Activated B cell treated with CpG ODN at 0.5 μM for 24 hours (primary cell): ENCODE measurements around the gene NRCAM. TPM values are rescaled to one million over a fixed set of nuclear protein-coding genes. Genes with fewer than 3 reads are reported as not detected.
"Not testable (repeated sequence)": the region's sequence is repeated elsewhere in the genome, so short reads cannot be mapped to it uniquely, and the experiment has no call there.

Source experiments
- ATAC-seq: fragments of 200-7000 bp; cut with Tn5 transposase; one replicate; pipeline ENCODE4 v1.10.0; 2021; ENCODE audit warnings: low read depth, mild to moderate bottlenecking, moderate library complexity
- CTCF ChIA-PET: fragments of 350-600 bp; sonication (Branson Sonifier 250); formaldehyde crosslinking; loops from one replicate; lab custom pipeline; 2021; ENCODE audit warnings: antibody characterized with exemption; lab: Charles Lee
- POLR2A ChIA-PET: fragments of 350-600 bp; sonication (Branson Sonifier 250); formaldehyde crosslinking; loops from one replicate; lab custom pipeline; 2021; ENCODE audit warnings: antibody characterized with exemption; lab: Charles Lee
- DNase-seq: peaks from one replicate; pipeline ENCODE4 v3.0.0; 2022
- H3K27ac Mint-ChIP-seq: one replicate; pipeline ENCODE4 v1.8.0; 2020; ENCODE audit warnings: mixed read lengths
- H3K27me3 Mint-ChIP-seq: one replicate; pipeline ENCODE4 v1.8.0; 2021; ENCODE audit warnings: mixed read lengths
- H3K36me3 Mint-ChIP-seq: one replicate; pipeline ENCODE4 v1.8.0; 2021; ENCODE audit warnings: low read depth, mixed read lengths
- H3K4me1 Mint-ChIP-seq: one replicate; pipeline ENCODE4 v1.8.0; 2021; ENCODE audit warnings: mixed read lengths
- H3K4me3 Mint-ChIP-seq: one replicate; pipeline ENCODE4 v1.8.0; 2020; ENCODE audit warnings: mild to moderate bottlenecking, mixed read lengths
- H3K9me3 Mint-ChIP-seq: one replicate; pipeline ENCODE4 v1.8.0; 2020; ENCODE audit warnings: mixed read lengths
- intact Hi-C: fragments of 100-400 bp; cut with micrococcal nuclease; formaldehyde crosslinking; loops from one replicate; pipeline ENCODE4 v1.15.1; 2024
- total RNA-seq: library from RNA; stranded (reverse); gene quantifications from 2 replicates; pipeline ENCODE4 v1.2.3, GENCODE V29; 2022
- TF ChIP-seq, protein P1 (sequence below): fragments of 200-600 bp; IDR thresholded peaks from one replicate; pipeline ENCODE4 v1.8.0; 2022; ENCODE audit warnings: antibody characterized with exemption, mild to moderate bottlenecking

The NRCAM gene
- total RNA-seq, 1 donor from 2014 or later: 2.2 TPM

DNA sequence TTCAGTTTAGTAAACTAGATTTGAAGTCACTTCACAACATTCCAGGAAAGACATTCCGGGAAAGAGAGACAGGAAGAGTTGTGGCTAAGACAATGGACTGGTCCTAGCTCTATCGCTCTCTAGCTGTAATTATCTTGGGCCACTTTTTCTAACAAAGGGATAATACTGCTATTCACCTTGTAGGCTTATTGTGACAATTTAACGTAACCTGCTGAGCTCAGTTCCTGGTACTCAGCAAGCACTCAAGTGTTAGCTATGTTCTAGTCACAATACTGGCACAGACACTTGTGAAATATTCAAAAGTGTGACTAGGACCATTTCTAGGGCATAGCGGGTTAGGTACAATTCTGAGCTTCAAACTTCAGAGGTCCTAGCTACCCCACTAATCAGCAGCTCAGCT is 12.0 kb upstream of the NRCAM start:
- DNase-seq: no peak
- H3K4me3 Mint-ChIP-seq: no peak overlapping the region
- ChIA-PET CTCF (interaction anchor here (1.1 to 1.7 kb wide), 6 partner anchors 9 to 35 kb away, joined by 3 to 8 read pairs (median 4); no protein-coding TSS in a partner anchor), POLR2A (interaction anchor here (0.7 to 1.9 kb wide), 4 partner anchors 12 to 724 kb away, joined by 3 to 14 read pairs (median 8); partner anchors contain the start of genes CBLL1, DNAJB9, NRCAM and THAP5)
- peaks cover 19% of the 10 kb centered on the region for H3K36me3 Mint-ChIP-seq
- intact Hi-C loops: loop anchor here (2.0 kb wide), 2 partner anchors 13 to 29 kb away; no protein-coding TSS in a partner anchor
- H3K27me3 Mint-ChIP-seq: peaks cover 24% of the 10 kb centered on the region
- H3K27ac Mint-ChIP-seq: no peak overlapping the region
- TF ChIP-seq, protein P1, sequence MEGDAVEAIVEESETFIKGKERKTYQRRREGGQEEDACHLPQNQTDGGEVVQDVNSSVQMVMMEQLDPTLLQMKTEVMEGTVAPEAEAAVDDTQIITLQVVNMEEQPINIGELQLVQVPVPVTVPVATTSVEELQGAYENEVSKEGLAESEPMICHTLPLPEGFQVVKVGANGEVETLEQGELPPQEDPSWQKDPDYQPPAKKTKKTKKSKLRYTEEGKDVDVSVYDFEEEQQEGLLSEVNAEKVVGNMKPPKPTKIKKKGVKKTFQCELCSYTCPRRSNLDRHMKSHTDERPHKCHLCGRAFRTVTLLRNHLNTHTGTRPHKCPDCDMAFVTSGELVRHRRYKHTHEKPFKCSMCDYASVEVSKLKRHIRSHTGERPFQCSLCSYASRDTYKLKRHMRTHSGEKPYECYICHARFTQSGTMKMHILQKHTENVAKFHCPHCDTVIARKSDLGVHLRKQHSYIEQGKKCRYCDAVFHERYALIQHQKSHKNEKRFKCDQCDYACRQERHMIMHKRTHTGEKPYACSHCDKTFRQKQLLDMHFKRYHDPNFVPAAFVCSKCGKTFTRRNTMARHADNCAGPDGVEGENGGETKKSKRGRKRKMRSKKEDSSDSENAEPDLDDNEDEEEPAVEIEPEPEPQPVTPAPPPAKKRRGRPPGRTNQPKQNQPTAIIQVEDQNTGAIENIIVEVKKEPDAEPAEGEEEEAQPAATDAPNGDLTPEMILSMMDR: no peak
- no peak for ATAC-seq
- H3K4me1 Mint-ChIP-seq: peaks cover 11% of the 10 kb centered on the region
- H3K9me3 Mint-ChIP-seq: no peaks in the 10 kb centered on the region

DNA sequence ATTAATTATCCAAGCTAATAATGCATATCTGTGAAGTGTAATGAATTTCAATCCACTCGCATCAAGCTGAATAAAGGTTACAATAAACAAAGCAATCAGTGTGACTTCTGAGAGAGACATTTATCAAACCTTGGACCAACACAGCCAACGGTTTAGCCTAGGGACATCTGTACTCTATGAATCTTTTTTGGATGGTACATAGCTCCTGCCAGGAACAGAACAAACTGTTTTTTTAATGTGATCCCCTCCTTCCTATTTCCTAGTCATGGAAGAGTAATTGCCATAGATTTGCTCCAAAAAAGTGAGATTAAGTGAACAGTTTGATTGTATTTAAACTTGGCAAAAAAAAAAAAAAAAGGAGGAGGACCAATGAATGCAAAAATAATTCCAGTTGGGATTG is 11.2 kb upstream of the NRCAM start:
- DNase-seq (no peak), ATAC-seq (no peak)
- POLR2A ChIA-PET: interaction anchor here (1.0 kb wide), 1 partner anchor 36 kb away, joined by 3 read pairs; no protein-coding TSS in a partner anchor
- H3K4me3 Mint-ChIP-seq: no peak overlapping the region
- H3K4me1 Mint-ChIP-seq: peaks cover 11% of the 10 kb centered on the region
- H3K36me3 Mint-ChIP-seq: peaks cover 12% of the 10 kb centered on the region
- TF ChIP-seq, protein P1: no peak
- intact Hi-C loops: no loop called here
- CTCF ChIA-PET: interaction anchor here (0.7 to 1.8 kb wide), 3 partner anchors 11 to 358 kb away, joined by 3 to 5 read pairs (median 5); partner anchors contain the start of gene NRCAM
- H3K27ac Mint-ChIP-seq: no peak overlapping the region
- peaks cover 27% of the 10 kb centered on the region for H3K27me3 Mint-ChIP-seq
- no peaks in the 10 kb centered on the region for H3K9me3 Mint-ChIP-seq

DNA sequence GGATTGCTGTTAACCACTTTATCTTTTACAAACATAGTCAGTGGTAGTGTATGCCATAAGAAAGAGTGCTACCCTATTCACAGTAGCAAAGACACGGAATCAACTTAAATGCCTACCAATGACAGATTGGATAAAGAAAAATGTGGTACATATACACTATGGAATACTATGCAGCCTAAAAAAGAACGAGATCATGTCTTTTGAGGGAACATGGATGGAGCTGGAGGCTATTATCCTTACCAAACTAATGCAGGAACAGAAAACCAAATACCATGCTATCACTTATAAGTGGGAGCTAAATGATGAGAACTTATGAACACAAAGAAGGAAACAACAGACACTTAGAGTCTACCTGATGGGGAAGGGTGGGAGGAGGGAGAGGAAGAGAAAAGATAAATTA is 10.1 kb upstream of the NRCAM start:
- Mint-ChIP-seq H3K4me1 (peaks cover 11% of the 10 kb centered on the region), H3K27me3 (peaks cover 30% of the 10 kb centered on the region)
- ChIA-PET CTCF (interaction anchor here (1.8 kb wide), 1 partner anchor 13 kb away, joined by 5 read pairs; no protein-coding TSS in a partner anchor), POLR2A (interaction anchor here (1.0 kb wide), 1 partner anchor 37 kb away, joined by 3 read pairs; no protein-coding TSS in a partner anchor)
- H3K36me3 Mint-ChIP-seq, ATAC-seq, H3K9me3 Mint-ChIP-seq, intact Hi-C loops, H3K4me3 Mint-ChIP-seq, DNase-seq, H3K27ac Mint-ChIP-seq: not testable (repeated sequence)

DNA sequence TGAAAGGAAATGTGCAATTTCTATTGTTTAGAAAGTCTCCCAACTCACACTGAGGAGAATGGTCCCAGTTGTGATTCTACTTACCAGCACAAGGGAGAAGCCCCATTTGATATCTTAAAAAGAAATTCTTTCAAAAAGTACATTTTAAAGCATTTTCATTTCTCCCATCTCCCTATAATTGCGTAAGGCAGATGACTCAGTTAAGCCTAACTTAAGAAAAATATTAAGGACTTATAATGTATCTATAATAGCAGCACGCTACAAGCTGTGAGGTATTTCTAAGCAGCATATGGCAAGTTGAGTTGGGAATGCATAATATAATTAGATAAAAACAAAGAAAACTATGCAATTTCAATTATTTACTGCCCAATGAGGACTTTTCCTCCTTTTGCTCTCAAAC is 8.5 kb upstream of the NRCAM start:
- DNase-seq (no peak), ATAC-seq (no peak)
- no peak overlapping the region for H3K4me3 Mint-ChIP-seq
- CTCF ChIA-PET: interaction anchor here (1.1 kb wide), 1 partner anchor 32 kb away, joined by 3 read pairs; no protein-coding TSS in a partner anchor
- no peak overlapping the region for H3K27ac Mint-ChIP-seq
- no peaks in the 10 kb centered on the region for H3K9me3 Mint-ChIP-seq
- peaks cover 16% of the 10 kb centered on the region for H3K4me1 Mint-ChIP-seq
- POLR2A ChIA-PET: no interaction called here
- TF ChIP-seq, protein P1: no peak
- intact Hi-C loops: no loop called here
- peaks cover 35% of the 10 kb centered on the region for H3K27me3 Mint-ChIP-seq
- H3K36me3 Mint-ChIP-seq: no peaks in the 10 kb centered on the region

DNA sequence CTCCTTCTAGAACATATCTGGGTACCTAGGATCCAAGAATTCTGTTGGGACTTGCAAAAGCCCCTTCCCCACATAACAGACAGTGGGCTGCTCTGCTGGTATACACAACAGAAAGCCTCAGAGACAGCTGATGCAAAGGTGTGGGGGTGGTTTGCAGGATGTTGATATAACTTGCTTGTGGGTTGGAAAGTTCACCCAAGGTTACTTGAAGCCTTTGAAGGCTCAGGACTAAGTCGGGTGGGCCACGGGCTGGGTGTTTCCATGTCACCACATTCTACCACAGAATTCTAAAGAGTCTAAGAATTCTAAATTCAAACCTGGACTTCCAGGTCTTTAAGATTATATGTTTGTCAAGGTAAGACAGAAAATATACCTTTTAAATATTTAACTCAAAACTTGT is 7.4 kb upstream of the NRCAM start:
- ChIA-PET POLR2A (no interaction called here), CTCF (no interaction called here)
- no peak for ATAC-seq
- Mint-ChIP-seq H3K9me3 (no peaks in the 10 kb centered on the region), H3K27me3 (peaks cover 38% of the 10 kb centered on the region), H3K27ac (no peak overlapping the region), H3K4me1 (peaks cover 12% of the 10 kb centered on the region), H3K4me3 (no peak overlapping the region), H3K36me3 (no peaks in the 10 kb centered on the region)
- TF ChIP-seq, protein P1: no peak
- intact Hi-C loops: no loop called here
- DNase-seq: no peak
